NCI-H82 treated with DMSO at 0.1 percent for 48 hours (cell line): Measurements from ENCODE around the gene PRB3.

Source experiments
- DNase-seq: peaks from one replicate; lab custom pipeline; 2025; ENCODE audit not compliant: unreplicated experiment; lab: John Stamatoyannopoulos, UW

PRB3 gene

GRCh38 chr12:11269607-11270006 is at the start of gene PRB3:
Gene PRB3, minus strand, starts transcription at chr12:11269707. Its CDS starts 38 bp downstream, at chr12:11269669.
- no peak for DNase-seq

GRCh38 chr12:11310336-11310735 is 40.8 kb upstream of the PRB3 start, which contains the start of gene PRB4:
Gene PRB4, minus strand, starts transcription at chr12:11310436. Its CDS starts 38 bp downstream, at chr12:11310398.
- no peak for DNase-seq

GRCh38 chr12:11307143-11307542 is 37.6 kb upstream of the PRB3 start:
- DNase-seq: no peak

DNA sequence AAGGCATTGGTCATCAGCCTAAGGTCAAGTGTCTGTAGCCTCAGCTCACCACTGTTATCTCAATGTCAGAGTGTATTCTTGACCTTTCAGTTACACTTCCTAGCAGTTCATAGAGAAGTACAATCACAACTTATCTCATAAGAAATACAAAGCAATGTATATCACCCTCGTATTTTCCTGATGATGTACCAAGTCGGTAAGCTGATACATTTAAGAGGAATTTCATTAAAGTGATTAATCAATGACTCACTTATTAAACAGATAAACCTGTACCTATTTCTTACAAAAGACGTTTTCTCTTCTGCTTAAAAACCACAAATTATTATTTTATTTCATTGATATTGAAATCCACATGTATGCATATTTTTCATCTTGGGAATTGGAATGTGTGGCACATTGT is 3.9 kb upstream of the PRB3 start:
- no peak for DNase-seq

DNA sequence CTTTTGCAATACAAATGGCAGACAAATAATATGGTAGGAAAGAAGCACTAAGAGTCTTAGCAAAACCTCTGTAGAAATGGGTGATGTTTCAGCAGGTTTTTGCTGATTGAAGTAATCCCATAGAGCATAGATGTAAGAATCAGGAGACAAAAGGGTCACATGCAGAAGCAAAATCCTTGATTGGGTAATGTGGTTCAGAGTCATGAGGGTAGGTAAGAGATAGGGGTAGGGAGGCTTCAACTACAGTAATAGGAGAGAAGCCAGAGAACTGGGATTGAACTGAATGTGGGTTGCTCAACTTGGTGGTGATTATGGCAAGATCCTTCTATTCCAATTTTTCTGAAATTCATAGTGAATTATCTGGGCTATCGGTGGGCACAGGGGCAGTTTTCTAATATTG is 5.0 kb downstream of the PRB3 start:
- no peak for DNase-seq

GRCh38 chr12:11246489-11246888 is 23.0 kb downstream of the PRB3 start:
- DNase-seq: no peak

GRCh38 chr12:11242656-11243055 is 26.9 kb downstream of the PRB3 start:
- DNase-seq: no peak

DNA sequence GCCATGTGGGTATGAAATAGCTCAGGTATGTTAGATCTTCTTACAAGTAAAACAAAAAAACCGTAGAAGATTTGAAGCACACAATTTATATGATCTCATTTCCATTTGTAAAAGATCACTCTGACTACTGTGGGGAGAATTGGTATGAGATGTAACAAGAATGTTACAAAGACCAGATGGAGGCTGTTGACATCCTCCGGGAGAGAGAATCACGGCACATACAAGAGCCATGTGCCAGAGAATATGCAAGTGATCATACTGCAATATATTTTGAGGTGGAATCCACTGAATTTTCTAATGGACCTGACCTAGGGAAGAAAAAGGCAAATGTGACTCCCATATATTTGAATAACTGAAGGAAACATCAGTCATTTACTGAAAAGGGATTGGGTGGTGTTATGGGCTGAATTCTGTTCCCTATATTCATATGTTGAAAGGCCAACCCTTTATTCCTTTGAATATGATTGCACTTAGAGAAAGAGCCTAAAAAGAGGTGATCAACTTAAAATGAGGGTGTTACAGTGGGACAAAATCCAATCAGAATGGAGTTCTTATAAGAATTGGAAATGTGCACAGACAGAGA is 29.1 kb downstream of the PRB3 start:
- no peak for DNase-seq

GRCh38 chr12:11238275-11238674 is 31.2 kb downstream of the PRB3 start:
- DNase-seq: no peak

- DNase-seq: no peak
These were observed 36.0 kb downstream of the PRB3 start for GRCh38 chr12:11233532-11233931.

DNA sequence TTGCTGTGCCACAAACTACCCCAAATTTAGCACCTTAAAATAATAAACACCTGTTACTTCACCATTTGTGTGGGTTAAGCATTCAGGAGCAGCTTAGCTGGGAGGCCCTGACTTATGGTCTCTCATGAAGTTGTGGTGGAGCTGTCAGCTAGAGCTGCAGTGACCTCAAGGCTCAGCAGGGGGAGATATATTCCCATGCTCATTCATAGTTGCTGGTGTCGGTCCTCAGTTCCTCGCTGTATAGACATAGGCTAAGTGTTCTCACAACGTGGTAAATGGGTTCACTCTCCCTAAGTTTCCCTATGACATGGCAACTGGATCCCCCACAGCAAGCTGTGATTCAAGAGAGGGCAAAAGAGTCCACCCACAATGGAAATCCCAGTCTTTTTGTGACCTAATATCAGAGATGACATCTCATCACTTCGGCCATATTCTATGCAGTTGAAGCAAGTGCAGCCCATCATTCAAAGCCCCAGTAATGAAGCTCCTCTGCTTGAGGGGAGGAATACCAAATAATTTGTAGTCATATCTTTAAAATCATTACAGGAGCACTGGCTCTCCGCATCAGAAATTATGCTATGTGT is 41.1 kb downstream of the PRB3 start:
- DNase-seq: peak; percentile 4

DNA sequence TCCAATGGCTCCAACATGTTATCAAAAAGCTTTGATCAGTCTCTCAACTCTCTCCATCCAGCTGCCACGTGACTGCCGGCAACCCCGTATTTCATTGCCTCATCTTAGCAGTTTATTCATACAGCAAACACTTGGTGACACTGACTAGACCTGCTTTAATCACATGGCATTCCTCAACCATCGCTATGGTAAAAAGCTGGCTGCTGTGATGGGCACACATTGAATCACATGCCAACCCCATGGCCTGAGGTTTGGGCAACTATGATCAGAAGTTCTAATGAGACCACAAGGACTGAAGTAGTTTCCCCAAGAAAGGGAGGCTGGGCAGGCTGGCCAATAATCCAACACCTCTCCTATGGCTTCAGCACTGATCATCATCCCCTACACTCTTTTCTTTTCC is 42.1 kb downstream of the PRB3 start:
- no peak for DNase-seq
